ENCODE results near the gene RBL1.
"Not testable (repeated sequence)": the region's sequence is repeated elsewhere in the genome, so short reads cannot be mapped to it uniquely, and the experiment has no call there.

GRCh38 chr20:37000171-37000570, 95.6 kb downstream of the RBL1 start:
- not testable (repeated sequence) for TF ChIP-seq FOXK2 (IDR thresholded peaks at IDR 0.05); ZNF384 (IDR thresholded peaks at IDR 0.05); TARDBP (IDR thresholded peaks at IDR 0.05); HDGF (IDR thresholded peaks at IDR 0.05; ENCODE audit: borderline replicate concordance)
- TF ChIP-seq, protein P1, sequence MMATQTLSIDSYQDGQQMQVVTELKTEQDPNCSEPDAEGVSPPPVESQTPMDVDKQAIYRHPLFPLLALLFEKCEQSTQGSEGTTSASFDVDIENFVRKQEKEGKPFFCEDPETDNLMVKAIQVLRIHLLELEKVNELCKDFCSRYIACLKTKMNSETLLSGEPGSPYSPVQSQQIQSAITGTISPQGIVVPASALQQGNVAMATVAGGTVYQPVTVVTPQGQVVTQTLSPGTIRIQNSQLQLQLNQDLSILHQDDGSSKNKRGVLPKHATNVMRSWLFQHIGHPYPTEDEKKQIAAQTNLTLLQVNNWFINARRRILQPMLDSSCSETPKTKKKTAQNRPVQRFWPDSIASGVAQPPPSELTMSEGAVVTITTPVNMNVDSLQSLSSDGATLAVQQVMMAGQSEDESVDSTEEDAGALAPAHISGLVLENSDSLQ (IDR thresholded peaks at IDR 0.05), result not testable (repeated sequence)

Measured in HEK293T (cell line).